NOMO-1 (cell line): ENCODE results near the gene COL23A1.
A peak's percentile ranks its signal among the peaks of the same experiment; 100 is the strongest.

Experiments
- DNase-seq, 2 experiments: peaks; one replicate each; lab custom pipeline; 2025; ENCODE audit not compliant: unreplicated experiment in 2 of 2; lab: John Stamatoyannopoulos, UW

COL23A1 gene

DNA sequence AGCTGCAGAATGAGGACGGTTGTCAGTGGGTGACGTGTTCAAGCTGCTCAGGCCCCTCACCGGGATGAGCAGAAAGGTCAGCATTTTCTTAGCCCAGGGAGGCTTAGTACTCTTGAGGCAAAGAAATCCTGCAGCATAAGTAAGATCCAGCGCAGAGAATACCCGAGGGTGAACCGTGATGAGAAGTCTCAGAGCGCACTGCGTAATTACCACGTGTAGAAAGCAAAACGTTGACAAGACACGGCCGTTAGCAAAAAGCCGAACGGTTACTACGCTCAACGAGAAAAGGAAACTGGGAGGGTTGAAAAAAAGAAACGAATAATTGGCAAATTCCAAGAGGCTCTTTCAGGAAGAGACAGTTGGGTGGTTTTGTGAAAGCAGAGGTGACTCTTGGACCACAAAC lies 104.0 kb downstream of the COL23A1 start:
- peak; percentile 76 to 82 for DNase-seq

- DNase-seq = peak; percentile 67 to 82
These were observed 106.6 kb downstream of the COL23A1 start for GRCh38 chr5:178483620-178484019.

DNA sequence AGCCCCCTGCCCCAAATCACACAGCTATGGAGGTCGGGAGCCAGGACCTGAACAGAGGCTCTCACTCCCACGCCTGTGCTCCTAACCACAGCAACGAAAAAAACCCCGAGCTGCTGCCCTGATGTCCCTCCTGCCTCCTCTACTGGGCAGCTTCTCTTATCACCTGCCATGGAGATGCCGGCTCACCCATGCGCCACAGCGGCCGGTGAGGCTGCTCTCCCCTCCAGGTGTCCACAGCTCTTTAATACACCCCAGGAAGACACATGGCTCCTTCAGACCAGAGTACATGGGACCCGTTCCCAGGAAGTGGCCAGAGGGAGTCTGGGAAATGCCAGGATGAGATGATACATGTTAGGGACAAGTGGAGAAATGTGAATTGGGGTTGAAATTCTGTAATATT lies 110.9 kb downstream of the COL23A1 start:
- DNase-seq = no peak

DNA sequence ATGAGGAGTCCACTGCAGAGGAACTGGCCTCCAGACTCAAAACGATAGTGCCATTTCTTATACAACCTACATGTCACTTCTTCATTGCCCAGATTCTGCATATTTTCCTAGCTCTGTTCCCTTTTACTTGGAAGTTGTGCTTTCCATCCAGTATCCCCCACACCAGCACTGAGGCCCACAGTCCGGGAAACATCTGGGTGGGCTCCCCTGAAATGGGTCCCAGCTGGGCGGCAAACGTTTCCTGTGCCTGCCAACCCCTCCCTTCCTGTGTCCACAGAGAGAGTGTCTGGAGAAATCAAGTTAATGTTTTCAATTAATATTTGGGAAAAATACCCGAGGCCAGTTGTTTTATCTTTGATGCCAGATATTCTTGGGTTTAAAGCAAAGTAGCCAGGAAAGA lies 111.8 kb downstream of the COL23A1 start:
- DNase-seq = no peak

GRCh38 chr5:178477802-178478201 lies 112.4 kb downstream of the COL23A1 start:
- DNase-seq = no peak

- peak; percentile 78 to 95 for DNase-seq
These were observed 113.0 kb downstream of the COL23A1 start for GRCh38 chr5:178476972-178477754.

- DNase-seq = no peak
These were observed 113.7 kb downstream of the COL23A1 start for GRCh38 chr5:178476531-178476930.

GRCh38 chr5:178475422-178475821 lies 114.8 kb downstream of the COL23A1 start:
- no peak for DNase-seq

DNA sequence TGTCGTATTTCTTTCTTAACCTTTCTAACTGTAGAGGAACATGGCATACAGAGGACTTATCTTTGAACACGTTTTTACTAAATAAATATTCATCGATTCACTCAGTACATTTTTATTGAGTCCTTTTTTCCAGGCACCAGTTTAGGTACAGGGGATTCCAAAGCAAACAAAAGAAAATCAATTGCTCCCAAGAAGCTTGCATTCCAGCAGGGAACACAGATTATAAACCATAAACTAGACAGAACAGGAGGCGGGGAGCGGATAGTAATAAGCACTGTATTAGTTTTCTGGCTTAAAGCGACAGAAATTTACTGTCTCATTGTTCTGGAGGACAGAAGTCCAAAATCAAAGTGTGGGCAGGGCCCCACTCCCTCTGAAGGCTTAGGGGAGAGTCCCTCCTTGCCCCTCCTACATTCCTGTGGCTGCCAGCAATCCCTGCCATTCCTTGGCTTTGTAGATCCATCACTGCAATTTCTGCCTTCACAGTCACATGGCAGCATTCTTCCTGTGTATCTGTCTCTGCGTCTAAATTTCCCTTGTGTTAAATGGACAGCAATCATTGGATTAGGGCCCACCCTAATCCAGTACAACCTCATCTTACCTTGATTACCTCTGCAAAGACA lies 115.5 kb downstream of the COL23A1 start:
- no peak for DNase-seq

- no peak for DNase-seq
These were observed 116.3 kb downstream of the COL23A1 start for GRCh38 chr5:178473854-178474253.

DNA sequence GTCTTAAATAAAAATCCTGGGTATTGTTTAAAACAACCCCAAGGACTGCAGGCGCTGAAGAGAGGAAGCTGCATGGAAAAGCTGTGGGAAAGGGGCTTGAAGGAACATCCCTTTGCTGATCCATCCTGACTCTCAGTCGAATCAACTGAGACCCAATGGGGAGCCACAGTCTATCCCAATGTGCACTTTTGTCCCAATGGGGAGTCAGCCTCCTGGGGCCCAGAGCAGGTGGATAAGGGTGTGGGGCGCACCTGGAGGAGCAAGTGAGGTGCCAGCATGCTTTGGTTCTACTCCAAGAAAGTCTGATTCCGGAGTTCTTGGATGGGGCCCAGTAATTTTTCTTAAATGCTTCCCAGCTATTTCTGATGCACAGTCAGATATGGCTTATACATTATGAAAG lies 118.1 kb downstream of the COL23A1 start:
- no peak for DNase-seq

GRCh38 chr5:178471711-178472110 lies 118.5 kb downstream of the COL23A1 start:
- no peak for DNase-seq

DNA sequence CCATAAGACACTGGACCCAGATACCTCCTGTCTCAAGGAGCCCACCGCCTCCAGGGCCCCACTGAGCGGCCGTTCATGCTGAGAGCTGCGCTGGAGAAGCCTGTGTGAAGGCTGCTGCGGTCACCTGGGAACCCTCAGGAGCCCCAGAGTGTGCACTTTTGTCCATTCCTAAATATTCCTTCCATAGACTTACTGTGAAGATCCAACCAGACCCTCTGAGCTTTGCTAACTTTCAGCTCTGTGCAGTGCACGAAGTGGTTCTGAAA lies 119.5 kb downstream of the COL23A1 start:
- no peak for DNase-seq

DNA sequence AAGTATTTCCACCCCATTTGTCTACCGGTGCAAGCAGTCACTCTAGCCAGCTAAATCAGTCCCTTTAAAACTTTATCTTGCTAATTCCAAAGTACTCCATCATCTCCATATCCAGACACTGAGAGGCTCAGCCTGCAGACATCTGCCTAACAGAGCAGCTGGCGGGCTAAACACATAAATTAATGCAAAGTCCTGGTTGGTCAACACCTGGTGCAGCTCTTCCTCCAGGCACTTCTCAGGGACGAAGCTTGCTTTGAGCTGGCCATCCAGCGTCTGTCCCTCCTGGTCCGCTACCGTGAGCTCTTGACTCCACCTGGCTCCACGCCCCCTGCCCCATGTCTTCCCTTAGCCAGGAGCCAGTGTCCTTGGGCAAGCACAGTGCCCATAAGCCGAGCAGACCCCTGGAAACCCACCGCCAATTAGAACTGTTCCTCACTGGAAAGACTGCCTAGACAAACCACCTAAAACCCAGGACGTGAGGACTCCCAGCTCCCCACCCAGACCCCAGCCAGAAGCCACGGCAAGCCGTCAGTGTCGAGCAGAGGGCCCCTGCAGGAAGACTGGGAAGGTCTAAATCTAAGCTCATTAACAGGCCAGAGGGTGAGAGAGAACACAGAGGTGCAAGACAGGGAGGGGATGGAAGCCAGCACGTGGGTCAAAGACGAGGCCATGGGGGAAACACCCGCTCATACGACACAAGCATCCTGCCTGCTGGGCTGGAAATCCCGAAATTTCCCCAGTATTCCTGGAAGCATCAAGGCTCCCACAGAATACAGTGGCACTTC lies 120.0 kb downstream of the COL23A1 start:
- DNase-seq = no peak

GRCh38 chr5:178469011-178469974 lies 120.9 kb downstream of the COL23A1 start:
- DNase-seq = no peak

- DNase-seq = no peak
These were observed 122.0 kb downstream of the COL23A1 start for GRCh38 chr5:178468196-178468685.

GRCh38 chr5:178467568-178468195 lies 122.5 kb downstream of the COL23A1 start:
- DNase-seq = peak; percentile 91 to 96

DNA sequence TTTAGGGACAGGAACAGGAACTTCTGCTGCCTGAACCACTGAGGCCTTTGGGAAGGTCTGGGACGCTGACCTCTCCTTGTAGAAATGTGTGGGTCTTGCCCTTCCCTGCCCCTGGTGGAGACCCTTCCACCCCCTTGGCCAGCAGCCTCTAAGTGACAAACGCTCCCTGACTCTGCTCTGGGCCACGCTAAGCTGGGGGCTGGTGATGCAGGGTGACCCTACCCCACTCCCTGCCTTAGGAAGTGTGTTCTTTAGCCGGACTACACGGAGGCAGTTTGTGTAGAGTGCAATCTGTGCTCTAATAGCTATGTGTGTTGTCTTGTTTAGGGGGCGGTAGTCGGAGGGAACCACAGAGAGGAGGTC lies 123.0 kb downstream of the COL23A1 start:
- no peak for DNase-seq

- no peak for DNase-seq
These were observed 123.9 kb downstream of the COL23A1 start for GRCh38 chr5:178466342-178466741.

- DNase-seq = no peak
These were observed 124.3 kb downstream of the COL23A1 start for GRCh38 chr5:178465861-178466288.
